Testis (tissue), 2 donors: Measurements from ENCODE around the gene OSBPL8.

ENCODE experiments used
- CTCF ChIP-seq, 3 experiments: fragments of 450-650 bp in 2 of 3; fragments of 200-600 bp in 1 of 3; sonication (generic) in 1 of 3; IDR thresholded peaks; one replicate each; pipeline ENCODE4 v1.5.1; 2016 to 2019; ENCODE audit warnings: antibody characterized with exemption in 3 of 3, mild to moderate bottlenecking in 2 of 3, moderate library complexity in 1 of 3
- POLR2A ChIP-seq: fragments of 450-650 bp; IDR thresholded peaks from one replicate; pipeline ENCODE4 v1.6.1; 2017; ENCODE audit warnings: antibody characterized with exemption, mild to moderate bottlenecking, moderate library complexity

DNA sequence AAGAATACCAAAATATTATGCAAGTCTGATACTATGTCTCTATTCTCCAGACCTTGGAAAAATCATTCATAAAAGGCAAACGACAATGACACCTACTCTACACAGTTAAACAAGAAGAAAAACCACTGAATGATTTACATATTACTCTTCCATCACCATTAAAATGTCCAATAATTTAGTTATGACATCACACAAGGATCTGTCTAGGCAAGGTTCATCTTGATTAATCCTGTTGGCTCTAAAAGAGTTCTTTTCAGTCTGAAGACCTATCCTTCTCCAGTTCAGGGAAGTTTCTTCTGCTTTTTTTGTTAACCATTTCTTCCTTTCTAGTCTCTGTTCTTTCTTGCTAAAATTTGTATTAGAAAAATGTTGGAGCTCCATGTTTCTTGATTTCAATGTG lies 64.0 kb downstream of the OSBPL8 start:
- TF ChIP-seq CTCF (IDR thresholded peaks at IDR 0.05) (no peak), POLR2A (no peak)
